ENCODE measurements around the gene ENTPD6.

- TF ChIP-seq CTCF (IDR thresholded peaks at IDR 0.05; ENCODE audit: low read depth, low read length) (peak; percentile 43), EZH2phosphoT487 (IDR thresholded peaks at IDR 0.05; ENCODE audit: low read depth) (no peak)
Measured at GRCh38 chr20:25220021-25220730, 24.7 kb downstream of the ENTPD6 start.

Measured in OCI-LY3 (cell line).